Left ventricle myocardium inferior (tissue), 1 donor: ENCODE measurements around the gene CRK. TPM values are rescaled to one million over a fixed set of nuclear protein-coding genes. Genes with fewer than 3 reads are reported as not detected.
A peak's percentile ranks its signal among the peaks of the same experiment; 100 is the strongest.

Experiments
- DNase-seq: peaks from one replicate; pipeline ENCODE4 v3.0.0-alpha.2; 2020
- H3K27ac ChIP-seq: fragments of 200-600 bp; replicated peaks from 2 replicates; pipeline ENCODE4 v1.8.0; 2021
- H3K27me3 ChIP-seq: fragments of 200-600 bp; 2 replicates; pipeline ENCODE4 v1.8.0; 2021; ENCODE audit warnings: low read depth
- H3K36me3 ChIP-seq: fragments of 200-600 bp; 2 replicates; pipeline ENCODE4 v1.8.0; 2021
- H3K4me1 ChIP-seq: fragments of 200-600 bp; 2 replicates; pipeline ENCODE4 v1.8.0; 2021
- H3K4me3 ChIP-seq: fragments of 200-600 bp; 2 replicates; pipeline ENCODE4 v1.8.0; 2021; ENCODE audit warnings: mild to moderate bottlenecking, moderate library complexity
- H3K9me3 ChIP-seq: fragments of 200-600 bp; replicated peaks from 2 replicates; pipeline ENCODE4 v1.8.0; 2021
- CTCF ChIP-seq: fragments of 200-600 bp; IDR thresholded peaks from 2 replicates; pipeline ENCODE4 v1.8.0; 2021; ENCODE audit warnings: antibody characterized with exemption, mild to moderate bottlenecking, borderline replicate concordance
- intact Hi-C: fragments of 100-400 bp; cut with micrococcal nuclease; formaldehyde crosslinking; loops from one replicate; pipeline ENCODE4 v1.11.0; 2022
- total RNA-seq: library from RNA; stranded (reverse); fragmentation: NEBNext Ultra II Directional; extraction: Animal tissue kit (Norgen Biotek cat#: 25700); gene quantifications from one replicate; pipeline ENCODE4 v1.2.1, GENCODE V29; 2021
- donor health status: DM: no; HTN: yes; CAD: no; lungs with severe emphysema.

Gene CRK
- total RNA-seq, 1 donor from 2014 or later: 37.5 TPM

- intact Hi-C loops: no loop called here
- peaks cover 98% of the 10 kb centered on the region for H3K36me3 ChIP-seq
- DNase-seq: no peak
Observed at GRCh38 chr17:1469231-1469852, 13.3 kb upstream of the CRK start.

GRCh38 chr17:1467898-1468492 is 12.0 kb upstream of the CRK start:
- intact Hi-C loops: no loop called here
- Histone ChIP-seq H3K27ac (no peak overlapping the region), H3K4me1 (peaks cover 3% of the 10 kb centered on the region), H3K4me3 (no peak overlapping the region), H3K9me3 (no peaks in the 10 kb centered on the region), H3K36me3 (peaks cover 88% of the 10 kb centered on the region), H3K27me3 (no peaks in the 10 kb centered on the region)
- TF ChIP-seq CTCF: no peak
- DNase-seq: no peak

More at GRCh38 chr17:1469231-1469852, 13.3 kb upstream of the CRK start:
- Histone ChIP-seq H3K9me3 (no peaks in the 10 kb centered on the region), H3K4me1 (no peaks in the 10 kb centered on the region), H3K4me3 (no peak overlapping the region), H3K27ac (no peak overlapping the region), H3K27me3 (no peaks in the 10 kb centered on the region)
- TF ChIP-seq CTCF: no peak

- no peak for DNase-seq
Observed at GRCh38 chr17:1467258-1467657, 11.2 kb upstream of the CRK start.

GRCh38 chr17:1464186-1464585 is 8.2 kb upstream of the CRK start:
- Histone ChIP-seq H3K27ac (no peak overlapping the region), H3K36me3 (peaks cover 50% of the 10 kb centered on the region), H3K9me3 (no peaks in the 10 kb centered on the region), H3K4me3 (no peak overlapping the region), H3K4me1 (peaks cover 38% of the 10 kb centered on the region), H3K27me3 (no peaks in the 10 kb centered on the region)
- no peak for TF ChIP-seq CTCF
- intact Hi-C loops: no loop called here
- DNase-seq: no peak

More at GRCh38 chr17:1467258-1467657, 11.2 kb upstream of the CRK start:
- H3K4me1 ChIP-seq: peaks cover 10% of the 10 kb centered on the region
- TF ChIP-seq CTCF: no peak
- H3K36me3 ChIP-seq: peaks cover 81% of the 10 kb centered on the region
- no peak overlapping the region for H3K4me3 ChIP-seq
- no peaks in the 10 kb centered on the region for H3K9me3 ChIP-seq
- intact Hi-C loops: no loop called here
- H3K27me3 ChIP-seq: no peaks in the 10 kb centered on the region
- no peak overlapping the region for H3K27ac ChIP-seq

DNA sequence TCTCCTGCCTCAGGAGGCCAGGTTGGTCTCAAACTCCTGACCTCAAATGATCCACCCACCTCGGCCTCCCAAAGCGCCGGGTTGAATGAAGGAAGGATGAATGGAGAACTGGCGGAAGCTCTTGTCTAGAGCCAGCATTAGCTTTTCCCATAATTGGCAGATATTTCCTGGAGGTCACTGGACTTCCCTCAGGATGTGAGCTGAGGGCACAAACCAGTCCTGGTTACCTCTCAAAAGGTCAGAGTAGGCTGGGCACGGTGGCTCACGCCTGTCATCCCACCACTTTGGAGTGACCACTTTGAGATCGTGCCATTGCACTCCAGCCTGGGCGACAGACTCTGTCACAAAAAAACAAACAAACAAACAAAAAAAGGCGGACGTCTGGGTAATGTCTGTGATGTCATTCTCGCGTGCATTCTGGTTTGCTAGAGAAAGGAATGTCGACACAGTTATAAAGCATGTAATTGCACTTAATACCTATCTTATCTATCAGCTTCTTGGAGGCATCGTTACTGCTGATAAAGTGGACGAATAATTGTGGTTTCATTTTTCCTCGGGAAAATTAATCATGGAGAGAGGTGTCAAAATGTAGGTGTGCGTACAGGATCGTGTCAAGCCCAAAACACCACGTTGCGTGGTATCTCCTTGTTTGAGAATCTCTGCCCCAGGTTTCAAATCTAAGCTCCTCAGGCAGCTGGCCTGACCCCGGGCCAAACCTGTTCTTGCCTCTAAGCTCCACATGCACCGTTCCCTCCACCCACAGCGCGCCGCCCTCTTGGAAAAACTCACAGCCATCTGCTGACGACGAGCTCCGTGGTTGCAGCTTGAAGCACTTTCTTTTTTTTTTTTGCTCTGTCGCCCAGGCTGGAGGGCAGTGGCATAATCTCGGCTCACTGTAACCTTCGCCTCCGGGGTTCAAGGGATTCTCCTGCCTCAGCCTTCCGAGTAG is 6.4 kb upstream of the CRK start:
- Histone ChIP-seq H3K36me3 (peaks cover 35% of the 10 kb centered on the region), H3K4me1 (peaks cover 38% of the 10 kb centered on the region), H3K9me3 (no peaks in the 10 kb centered on the region), H3K27me3 (no peaks in the 10 kb centered on the region), H3K4me3 (no peak overlapping the region), H3K27ac (peak overlapping the region; percentile 55)
- intact Hi-C loops: no loop called here
- no peak for TF ChIP-seq CTCF
- DNase-seq: no peak
